ENCODE measurements around the gene FRMD4B. TPM values are rescaled to one million over a fixed set of nuclear protein-coding genes. Genes with fewer than 3 reads are reported as not detected.
"Not testable (repeated sequence)": the region's sequence is repeated elsewhere in the genome, so short reads cannot be mapped to it uniquely, and the experiment has no call there.

FRMD4B gene
- total RNA-seq, 4 donors from 2014 or later, result 39.5 to 71.0 (median 56.0) TPM

GRCh38 chr3:69325151-69325550 lies 60.7 kb downstream of the FRMD4B start:
- no peak for DNase-seq (ENCODE audit: low spot score)
- no peak for ATAC-seq (ENCODE audit: low FRiP score)
- TF ChIP-seq CTCF (IDR thresholded peaks at IDR 0.05), result no peak

- no peak for DNase-seq (ENCODE audit: low spot score)
- TF ChIP-seq CTCF (IDR thresholded peaks at IDR 0.05), result no peak
- ATAC-seq (ENCODE audit: low FRiP score), result no peak
These were observed 61.4 kb downstream of the FRMD4B start for GRCh38 chr3:69324362-69325025.

GRCh38 chr3:69323941-69324340 lies 61.9 kb downstream of the FRMD4B start:
- ATAC-seq (ENCODE audit: low FRiP score) (no peak), DNase-seq (ENCODE audit: low spot score) (no peak)
- no peak for TF ChIP-seq CTCF (IDR thresholded peaks at IDR 0.05)

- ATAC-seq (ENCODE audit: low FRiP score); DNase-seq (ENCODE audit: low spot score): not testable (repeated sequence)
These were observed 63.4 kb downstream of the FRMD4B start for GRCh38 chr3:69322512-69322911.

GRCh38 chr3:69322158-69322509 lies 63.8 kb downstream of the FRMD4B start:
- no peak for ATAC-seq (ENCODE audit: low FRiP score)

GRCh38 chr3:69321301-69322157 lies 64.4 kb downstream of the FRMD4B start:
- no peak for ATAC-seq (ENCODE audit: low FRiP score)
- DNase-seq (ENCODE audit: low spot score), result no peak

More at GRCh38 chr3:69322158-69322509, 63.8 kb downstream of the FRMD4B start:
- TF ChIP-seq CTCF (IDR thresholded peaks at IDR 0.05), result no peak
- DNase-seq (ENCODE audit: low spot score), result no peak

More at GRCh38 chr3:69321301-69322157, 64.4 kb downstream of the FRMD4B start:
- TF ChIP-seq CTCF (IDR thresholded peaks at IDR 0.05), result no peak

Measured in omental fat pad (tissue), 4 donors.